Stimulated activated CD4-positive, alpha-beta T cell treated with anti-CD3 and anti-CD28 coated beads, Interleukin-1b, Interleukin-23, amount 100 ng/mL, for 48 hours (primary cell): Measurements from ENCODE around the gene FRMD8.
A peak's percentile ranks its signal among the peaks of the same experiment; 100 is the strongest.

Experiments
- DNase-seq: peaks from one replicate; pipeline ENCODE4 v3.0.0-alpha.2; 2020

The FRMD8 gene

DNA sequence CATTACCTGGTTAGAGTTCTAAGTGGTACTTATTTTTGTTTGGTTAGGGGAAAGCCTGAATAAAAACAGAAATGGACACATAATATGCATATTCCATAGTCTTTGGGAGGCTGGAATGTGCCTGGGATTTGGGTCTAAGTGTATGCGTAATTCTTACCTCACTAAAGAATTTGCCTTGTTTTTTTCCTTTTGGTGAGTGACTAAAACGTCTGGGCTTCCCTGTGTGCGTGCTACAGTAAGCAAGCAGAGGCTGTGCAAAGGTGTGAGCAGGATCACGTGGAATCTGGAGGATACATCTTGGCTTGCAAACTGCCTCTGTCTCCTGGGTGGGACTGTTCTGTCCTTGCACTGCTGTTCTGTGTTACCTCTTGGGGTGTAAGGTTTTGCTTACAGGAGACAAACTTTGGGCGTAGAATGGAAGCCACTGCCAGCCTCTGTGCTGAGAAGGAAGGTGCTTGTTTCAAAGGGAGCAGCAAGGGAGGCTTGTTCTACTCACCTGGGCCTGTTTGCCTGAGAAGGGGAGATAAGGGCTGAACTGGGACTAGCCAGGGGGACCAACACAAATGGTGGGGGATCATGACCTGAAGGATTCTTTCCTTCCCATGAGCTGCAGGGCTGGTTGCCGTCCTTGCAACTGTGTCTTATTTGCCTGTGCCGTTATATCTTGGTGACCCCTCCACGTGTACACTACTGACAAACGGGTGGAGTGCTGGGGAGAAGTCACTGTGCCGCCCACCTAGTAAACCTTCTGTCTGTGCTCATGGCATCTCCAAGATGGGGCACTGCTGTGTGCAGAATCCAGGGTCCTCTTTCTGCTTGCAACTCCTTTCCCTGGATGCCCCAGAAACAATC, 40.6 kb downstream of the FRMD8 start:
- peak; percentile 58 for DNase-seq

DNA sequence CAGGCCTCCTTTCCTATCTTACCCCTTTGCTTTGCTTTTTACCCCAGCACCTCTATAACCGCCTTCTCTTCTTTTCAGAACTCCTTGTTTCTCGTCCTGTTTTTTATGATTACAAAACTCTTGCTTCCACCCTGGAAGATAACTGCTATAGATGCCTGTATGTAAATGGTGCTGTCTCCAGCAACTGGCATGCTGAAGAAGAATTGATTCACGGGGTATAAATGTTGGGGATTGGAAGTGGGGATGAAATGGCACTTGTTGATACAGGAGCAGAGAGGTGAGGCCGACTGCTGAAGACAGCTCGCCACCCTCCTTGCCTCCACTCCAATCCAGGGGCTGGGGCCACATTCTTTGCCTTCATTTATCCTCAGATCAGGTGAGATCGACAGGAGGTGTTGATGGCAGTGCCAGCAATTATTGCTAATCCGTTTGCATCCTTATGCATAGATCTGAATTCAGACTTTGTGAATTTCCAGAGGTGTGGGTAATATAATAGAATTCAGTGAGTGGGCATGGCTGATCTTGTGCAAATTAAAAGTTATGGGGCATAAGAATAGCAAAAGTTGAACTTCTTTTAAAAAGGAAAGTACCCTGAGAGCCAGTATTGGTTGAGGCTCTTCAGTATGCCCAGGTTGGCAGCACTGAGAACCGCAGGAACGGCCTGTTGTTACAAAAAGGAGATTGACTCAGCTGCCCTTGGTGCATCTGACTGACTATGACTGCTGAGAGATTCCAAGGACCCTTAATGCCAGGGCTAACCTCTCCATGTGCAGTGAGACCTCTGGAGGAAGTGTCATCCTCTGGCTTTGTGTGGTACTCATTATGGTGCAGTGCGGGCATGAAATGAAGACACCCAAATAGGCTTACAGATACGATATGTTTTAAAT, 41.5 kb downstream of the FRMD8 start:
- DNase-seq: peak; percentile 61

DNA sequence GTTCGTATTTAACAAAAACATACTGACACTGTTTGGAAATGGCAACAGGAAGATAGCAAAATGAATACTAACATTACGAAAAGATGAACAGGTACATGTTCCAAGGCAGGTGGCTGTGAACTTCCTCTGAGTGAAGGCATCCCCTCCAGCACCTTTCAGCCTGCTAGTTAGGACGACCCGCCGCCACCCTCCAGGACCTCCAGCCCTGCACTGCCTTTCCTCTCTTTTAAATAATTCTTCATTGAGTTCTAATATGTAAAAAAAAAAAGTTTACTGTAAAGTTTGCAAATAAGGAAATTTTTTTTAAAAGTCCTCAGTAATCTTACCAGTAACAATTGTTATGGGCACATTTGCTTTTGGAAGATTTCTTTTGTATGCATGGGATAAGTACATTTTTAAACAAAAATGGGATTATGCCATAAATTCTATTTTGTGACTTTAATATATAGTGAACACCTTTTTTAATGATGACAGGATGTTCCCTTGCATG, 42.2 kb downstream of the FRMD8 start:
- DNase-seq: no peak

DNA sequence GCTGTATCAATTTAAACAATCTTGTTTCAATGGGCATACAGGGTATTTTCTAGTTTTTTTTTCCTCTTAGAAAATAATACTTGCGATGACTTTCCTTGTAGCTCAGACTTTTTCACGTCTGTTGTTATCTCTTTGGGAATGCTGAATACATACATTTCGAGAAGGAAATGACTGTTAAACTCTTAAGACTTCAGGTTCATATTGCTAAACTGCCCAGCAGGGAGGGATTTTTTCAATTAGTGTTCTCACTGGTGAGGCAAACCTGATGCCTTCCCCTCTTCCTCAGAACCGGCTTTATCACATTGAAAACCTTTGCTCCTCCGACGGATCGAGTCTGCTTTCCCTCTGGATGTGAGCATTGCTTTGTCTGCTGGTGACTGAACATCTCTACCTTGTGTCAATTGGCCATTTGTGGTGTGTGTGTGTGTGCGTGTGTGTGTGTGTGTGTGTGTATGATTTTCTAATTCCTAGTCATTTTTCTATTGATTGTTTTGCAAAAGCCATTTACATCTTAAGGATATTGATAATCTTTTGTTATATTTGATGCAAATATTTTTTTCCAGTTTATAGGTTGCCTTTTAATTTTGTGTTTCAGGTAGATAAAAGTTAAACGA, 42.7 kb downstream of the FRMD8 start:
- DNase-seq: no peak

DNA sequence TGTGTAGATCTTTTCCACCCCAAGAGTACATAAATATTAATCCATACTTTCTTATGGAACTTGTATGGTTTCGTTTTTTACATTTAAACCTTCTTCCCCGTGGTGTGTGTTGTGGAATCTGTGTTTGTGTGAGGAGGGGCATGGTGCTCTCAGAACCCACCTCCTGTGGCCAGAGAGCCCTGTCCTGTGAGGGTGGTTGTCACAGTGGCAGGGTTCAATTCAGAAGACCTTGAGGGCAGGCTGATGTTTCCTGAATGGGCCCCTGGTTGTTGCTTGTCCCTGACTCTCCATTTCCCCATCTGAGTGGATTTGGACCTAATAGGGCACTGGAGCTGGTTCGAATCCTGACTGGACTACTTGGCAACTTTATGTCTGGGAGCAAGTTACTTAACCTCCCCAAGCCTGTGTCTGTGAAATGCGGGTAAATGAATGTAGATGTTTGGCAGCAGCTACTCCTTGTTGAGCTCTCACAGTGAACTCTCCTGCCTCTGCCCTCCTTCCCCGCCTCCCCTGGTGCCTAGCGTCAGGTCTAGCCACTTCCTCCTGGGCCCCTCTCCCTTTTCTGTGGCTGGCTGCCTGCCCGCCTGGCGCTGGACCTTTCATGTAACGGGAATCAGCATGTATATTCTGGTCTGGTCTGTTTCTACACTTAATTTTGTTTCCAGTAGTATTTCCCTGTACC, 43.4 kb downstream of the FRMD8 start:
- peak; percentile 36 for DNase-seq

DNA sequence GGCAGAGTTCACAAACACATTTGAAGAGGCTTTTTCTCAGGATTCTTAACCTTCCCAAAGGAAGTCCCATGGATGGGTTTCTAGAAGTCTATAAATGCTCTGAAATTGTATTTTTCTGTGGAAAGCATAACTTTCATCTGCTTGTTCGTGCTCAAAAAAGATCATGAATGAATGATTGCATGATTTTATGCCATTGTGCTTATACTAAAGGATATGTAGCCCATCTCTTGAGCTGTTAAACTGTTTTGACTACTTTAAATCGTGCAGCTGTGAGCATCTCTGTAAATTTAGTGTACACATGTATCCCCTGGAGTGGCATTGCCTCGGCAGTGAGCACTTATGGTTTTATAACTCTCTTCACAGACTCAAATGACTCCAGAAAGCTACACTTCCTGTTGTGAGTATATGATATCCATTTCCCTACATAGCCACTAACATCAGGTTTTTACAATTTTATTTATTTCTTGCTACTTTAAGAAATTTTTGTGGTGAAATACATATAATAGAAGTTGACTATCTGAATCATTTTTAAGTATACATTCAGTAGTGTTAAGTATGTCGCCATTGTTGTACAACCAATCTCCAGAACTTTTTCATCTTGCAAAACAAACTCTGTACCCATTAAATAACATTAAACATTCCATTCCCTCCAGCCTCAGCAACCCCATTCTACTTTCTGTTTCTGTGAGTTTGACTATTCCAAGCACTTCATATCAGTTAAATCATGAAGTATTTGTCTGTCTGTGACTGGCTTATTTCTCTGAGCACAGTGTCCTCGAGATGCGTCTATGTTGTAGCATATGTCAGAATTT, 44.2 kb downstream of the FRMD8 start:
- DNase-seq: no peak

DNA sequence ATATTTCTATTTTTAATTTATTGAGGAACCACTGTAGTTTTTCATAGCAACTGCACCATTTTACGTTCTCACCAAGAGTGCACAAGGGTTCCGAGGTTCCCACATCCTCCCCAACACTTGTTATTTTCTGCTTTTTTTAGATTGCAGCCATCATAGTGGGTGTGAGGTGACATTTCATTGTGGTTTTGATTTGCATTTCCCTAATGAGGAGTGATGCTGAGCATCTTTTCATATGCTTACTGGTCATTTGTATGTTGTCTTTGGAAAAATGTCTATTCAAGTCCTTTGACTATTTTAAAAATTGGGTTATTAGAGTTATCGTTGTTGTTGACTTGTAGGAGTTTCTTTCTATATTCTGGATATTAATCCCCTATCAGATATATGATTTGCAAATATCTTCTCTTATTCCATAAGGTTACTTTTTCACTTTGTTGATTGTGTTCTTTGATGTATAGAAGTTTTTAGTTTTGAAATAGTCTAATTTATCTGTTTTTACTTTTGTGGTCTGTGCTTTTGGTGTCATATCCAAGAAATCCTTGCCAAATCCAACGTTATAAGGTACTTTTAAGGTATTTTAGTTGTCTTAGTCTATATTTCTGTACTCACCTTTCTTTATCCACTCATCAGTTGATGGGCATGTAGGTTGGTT, 45.1 kb downstream of the FRMD8 start:
- no peak for DNase-seq

DNA sequence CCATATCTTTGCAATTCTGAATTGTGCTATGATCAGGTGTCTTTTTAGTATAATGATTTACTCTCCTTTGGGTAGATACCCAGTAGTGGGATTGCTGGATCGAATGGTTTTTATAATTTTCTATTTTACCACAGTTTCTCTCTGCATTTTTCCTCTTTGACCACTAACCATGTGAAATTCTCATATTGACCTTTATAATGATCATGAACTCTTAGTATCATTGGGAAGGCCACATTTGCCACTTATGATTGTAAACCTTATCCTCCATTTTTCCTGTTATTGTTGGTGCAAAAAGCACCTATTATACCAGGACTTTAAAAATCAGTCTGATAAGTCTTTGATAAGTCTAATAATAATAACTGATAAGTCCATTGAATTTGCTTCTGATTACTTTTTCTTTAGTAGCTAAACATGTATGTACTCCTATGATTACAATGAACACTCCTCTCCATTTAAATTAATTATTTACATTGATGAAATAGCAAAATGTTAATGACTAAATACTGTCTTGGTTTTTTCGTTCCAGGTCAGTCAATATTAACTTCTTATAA, 45.7 kb downstream of the FRMD8 start:
- DNase-seq: no peak

DNA sequence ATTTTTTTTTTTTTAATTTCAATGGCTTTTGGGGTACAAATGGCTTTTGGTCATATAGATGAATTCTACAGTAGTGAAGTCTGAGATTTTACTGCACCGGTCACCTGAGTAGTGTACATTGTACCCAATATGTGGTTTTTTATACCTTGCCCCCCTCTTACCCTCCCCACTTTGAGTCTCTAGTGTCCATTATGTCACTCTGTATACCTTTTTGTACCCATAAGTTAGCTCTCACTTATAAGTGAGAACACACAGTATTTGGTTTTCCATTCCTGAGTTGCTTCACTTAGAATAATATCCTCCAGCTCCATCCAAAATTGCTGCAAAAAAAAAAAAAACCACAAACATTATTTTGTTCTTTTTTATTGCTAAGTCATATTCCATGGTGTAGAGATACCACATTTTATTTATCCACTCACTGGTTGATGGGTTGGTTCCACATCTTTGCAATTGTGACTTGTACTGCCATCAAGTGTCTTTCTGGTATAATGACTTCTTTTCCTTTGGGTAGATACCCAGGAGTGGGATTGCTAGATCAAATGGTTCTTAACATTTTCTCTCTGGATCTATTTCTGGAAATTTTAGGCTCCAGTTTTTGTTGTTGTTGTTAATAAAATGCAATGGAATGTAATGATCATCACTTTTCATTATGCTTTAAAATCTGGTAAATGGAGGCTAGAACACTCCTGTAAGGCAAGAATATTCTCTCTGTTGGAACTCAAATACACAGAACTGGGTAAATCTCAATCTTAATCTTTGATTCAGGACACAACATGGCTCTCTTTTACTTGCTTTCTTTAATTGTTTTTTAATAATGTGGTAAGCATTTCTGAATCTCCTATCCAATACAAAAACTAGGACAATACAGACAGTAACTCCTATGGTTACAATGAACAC, 46.5 kb downstream of the FRMD8 start:
- DNase-seq: no peak

DNA sequence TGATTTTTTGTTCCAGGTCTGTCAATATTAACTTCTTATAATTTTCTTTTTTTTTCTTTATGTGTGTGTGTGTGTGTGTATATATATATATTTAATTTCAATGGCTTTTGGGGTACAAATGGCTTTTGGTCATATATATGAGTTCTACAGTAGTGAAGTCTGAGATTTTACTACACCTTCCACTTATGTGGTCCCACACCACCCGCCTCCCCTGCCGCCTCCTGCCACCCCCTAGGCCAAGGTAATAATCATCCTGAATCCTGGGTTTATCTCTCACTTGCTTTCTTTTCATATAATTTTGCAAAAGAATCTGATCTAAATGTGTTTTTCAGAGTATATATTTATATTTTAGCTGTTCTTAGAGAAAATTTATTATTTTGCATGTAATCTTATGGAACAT, 47.2 kb downstream of the FRMD8 start:
- no peak for DNase-seq

DNA sequence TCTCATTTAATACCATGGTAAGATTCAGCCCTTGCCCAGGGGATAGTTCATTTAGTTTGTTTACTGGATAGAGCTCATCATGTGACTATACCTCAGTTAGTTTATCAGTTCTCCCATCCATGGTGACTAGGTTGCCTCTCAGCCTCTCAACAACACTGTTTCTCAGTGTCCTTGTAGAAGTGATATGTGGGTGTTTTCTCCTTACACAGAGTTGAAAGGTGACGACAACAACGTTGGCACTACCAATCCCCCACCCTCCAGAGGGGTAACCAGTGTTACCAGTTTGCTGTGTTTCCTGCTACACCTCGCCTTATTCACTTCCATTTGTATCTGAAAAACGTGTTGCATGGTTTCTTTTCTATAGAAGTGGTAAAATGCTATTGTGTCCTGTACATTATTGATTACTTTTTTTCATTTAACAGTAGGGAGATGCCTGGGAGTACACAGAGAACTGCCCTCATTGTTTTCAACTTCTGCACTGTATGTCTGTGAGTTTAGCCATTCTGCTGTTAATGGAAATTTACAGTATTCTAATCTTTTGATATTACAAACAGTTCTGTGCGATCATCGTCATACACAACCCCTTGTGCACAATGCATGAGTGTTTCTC, 47.7 kb downstream of the FRMD8 start:
- no peak for DNase-seq

DNA sequence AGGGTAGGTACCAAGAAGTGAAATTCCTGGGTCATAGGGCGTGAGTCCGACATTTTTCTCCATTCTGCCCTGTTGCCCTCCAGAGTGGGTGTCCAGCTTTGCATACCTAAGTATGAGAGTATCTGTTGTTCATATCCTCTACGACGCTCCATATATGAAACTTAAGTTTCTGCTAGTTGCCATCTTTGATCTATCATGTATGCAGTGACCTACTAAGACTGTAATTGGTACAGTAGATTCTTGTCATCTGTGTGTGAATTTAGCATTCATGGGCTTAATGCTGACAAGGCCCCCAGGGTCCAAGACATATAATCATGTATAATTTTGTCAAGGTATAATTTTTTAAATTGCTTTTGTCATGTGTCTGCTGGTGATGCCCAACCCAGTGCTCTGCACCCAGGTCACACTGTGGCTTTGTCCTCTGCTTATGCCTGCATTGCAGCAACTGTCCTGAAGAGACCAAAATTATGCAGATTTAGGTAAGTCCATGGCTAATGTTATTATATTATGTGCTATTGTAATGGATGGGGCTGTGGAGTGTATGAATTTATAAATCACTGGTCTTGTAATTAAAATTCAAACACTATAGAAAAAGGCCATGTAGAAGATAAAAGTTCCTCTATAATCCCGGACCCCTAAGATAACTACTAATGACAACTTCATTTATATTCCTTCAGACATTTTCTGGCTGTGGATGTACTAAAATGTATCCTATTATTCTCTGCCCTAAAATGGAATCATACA, 48.4 kb downstream of the FRMD8 start:
- DNase-seq: no peak

DNA sequence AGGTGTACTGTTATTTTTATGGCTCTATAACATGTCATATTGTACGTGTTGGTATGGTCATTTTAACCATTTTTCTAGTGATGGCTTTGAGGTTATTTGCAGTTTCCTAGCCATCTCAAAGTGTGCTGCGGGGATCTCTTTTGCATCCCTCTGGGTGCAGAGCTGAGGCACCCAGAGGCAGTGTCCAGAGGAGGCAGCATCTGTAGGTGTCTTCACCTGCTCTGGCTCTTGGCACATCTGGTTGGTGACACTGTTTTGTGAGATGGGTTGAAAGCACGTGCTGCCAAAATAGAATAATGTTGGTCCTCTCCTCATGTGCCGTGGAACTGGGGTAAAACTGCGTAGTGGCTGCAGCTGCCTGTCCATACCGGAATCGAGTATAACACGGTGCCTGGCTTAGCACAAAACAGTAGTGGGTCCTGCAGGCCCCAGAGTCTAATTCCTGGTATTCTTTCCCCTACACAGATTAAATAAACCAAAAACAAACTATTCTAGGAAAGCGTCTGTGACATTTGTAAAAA, 49.0 kb downstream of the FRMD8 start:
- DNase-seq: no peak

DNA sequence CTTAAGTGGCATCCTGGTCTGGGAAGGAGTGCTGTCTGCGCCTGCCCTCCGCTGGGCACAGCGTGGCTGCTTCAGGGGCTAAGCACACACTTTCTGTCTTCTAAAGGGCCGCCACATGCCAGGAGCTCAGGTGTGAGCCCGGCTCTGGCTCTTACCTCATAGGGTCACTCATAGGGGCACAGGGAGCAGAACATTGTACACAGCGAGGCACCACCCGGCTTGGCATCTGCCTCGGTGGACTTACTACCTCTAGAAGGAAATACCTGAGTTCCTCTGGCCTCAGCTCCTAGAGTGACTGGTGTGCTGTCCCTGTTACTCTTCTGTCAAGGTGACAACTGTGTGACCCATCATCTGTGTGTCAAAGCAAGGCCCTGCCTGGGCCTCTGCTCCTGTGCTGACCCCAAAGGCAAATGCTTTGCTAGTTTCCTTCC, 49.6 kb downstream of the FRMD8 start:
- no peak for DNase-seq

DNA sequence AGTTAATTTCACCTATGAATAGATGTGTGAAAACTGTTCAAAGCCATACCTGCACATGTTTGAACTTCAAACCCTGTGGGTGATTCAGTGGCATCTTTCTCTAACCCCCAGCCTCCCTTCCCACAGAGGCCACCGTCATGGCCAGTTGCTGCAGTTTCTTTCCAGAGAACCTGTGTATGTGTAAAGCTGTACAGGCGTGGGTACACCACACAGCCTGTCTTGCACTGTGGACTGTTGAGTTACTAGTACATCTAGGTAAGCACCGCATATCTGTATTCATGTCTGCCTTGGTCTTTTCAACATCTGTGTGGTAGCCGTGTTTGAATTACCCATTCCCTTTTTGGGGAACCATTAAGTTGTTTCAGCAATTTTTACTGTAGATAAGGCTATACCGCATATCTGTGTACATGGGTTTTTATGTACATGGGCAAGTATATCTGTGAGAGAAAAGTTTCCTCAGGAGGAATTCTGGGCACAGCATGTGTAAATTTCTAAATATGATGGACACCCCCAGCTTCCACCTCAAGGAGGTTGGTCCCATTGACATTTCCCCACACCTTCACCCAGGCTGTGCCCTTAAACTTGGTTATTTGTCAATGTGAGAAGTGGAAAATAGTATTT, 50.1 kb downstream of the FRMD8 start:
- DNase-seq: peak; percentile 27

DNA sequence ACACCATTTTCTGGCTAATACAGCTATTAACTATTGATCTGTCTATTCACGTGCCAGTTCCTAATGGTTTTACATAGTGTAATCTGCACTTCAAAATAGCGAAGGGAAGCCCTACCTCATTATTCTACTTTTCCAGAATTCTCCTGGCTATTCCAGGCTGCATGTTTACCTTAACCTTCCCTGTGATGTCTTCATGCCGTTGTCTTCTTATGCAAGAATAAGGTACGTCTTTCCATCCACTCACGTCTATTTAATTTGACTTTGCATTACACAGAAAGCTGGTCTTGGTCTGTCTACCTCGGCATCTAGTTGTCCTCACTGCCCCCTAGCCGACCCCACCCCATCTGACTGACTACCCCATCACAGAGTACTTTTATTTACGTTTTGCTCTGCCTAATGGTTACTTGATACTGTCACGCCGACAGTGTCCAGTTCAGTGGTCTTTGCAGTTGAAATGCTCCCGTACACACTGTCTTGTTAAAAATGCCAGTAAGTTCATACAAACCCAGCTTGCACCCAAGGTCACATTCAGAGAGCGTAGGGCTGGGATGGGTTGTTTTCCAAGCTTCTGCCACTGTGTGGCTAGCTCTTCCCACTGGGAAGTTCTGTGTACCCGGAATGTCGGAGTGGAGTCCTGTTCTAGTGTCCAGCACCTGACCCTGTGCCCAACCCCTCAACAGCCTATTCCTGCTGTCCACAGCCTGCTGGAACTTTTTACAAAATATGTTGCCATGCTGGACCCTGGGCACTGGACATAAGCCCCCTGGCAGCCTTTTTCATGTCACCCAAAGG, 51.2 kb downstream of the FRMD8 start:
- DNase-seq: no peak
